NCI-H1436 treated with DMSO at 0.1 percent for 48 hours (cell line): ENCODE data around the gene CLSTN1.
"Not testable (repeated sequence)": the region's sequence is repeated elsewhere in the genome, so short reads cannot be mapped to it uniquely, and the experiment has no call there.

ENCODE experiments used
- DNase-seq: peaks from one replicate; lab custom pipeline; 2025; lab: John Stamatoyannopoulos, UW

Gene CLSTN1

GRCh38 chr1:9825093-9826074 is 1.6 kb upstream of the CLSTN1 start:
- no peak for DNase-seq

DNA sequence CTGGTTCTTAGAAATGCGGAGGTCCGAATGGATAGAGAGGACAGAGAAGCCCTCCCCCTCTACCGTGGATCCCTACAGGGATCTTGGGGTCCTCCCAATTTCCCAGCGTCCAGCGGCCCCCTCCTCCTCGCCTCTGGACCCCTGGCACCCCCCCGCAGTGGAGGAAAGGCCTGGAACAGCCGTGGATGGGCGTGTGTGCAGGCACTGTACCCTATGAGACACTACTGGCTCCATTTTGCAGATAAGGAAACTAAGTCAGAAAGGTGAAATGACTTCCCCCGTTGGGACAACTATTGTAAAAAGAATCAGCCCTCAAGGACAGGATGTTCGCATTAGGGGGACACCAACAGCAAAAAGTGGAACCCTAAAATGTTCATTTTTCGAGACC is 931 bp upstream of the CLSTN1 start:
- no peak for DNase-seq

DNA sequence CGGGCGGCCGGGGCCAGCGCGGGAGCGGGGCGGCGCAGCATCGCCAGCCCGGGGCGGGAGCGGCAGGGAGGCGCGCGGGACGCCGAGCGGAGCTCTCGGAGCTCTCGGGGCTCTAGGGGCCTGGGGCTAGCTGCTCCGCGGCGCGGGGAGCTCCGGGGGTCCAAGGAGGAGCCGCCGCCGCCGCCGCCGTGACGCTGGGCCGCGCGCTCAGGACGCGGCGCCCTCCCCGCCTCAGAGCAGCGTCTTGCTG is 147 bp downstream of the CLSTN1 start:
- no peak for DNase-seq

- DNase-seq: no peak
Observed at GRCh38 chr1:9822897-9823692, 670 bp downstream of the CLSTN1 start.

DNA sequence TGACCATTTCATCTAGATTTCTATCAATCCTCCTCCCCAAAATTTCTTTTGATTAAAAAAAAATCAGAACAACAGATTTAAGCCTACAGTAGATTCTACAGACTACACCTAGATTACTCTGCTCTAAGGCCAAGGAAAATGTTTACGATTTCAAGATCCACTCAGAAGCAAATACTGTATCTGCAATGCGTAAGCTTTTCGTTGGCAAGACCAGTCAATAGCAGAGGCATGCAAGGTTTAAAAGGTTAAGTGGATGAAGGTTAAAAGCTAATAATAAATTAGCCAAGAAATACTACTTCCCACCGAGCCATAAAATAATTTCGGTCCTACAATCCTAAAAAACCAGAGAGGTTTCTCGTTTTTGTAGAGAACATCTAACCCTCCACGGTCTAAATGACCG is 1.3 kb downstream of the CLSTN1 start:
- no peak for DNase-seq

- DNase-seq: no peak
Observed at GRCh38 chr1:9821710-9822109, 2.1 kb downstream of the CLSTN1 start.

- no peak for DNase-seq
Observed at GRCh38 chr1:9820521-9820920, 3.2 kb downstream of the CLSTN1 start.

- DNase-seq: no peak
Observed at GRCh38 chr1:9817734-9818133, 6.0 kb downstream of the CLSTN1 start.

DNA sequence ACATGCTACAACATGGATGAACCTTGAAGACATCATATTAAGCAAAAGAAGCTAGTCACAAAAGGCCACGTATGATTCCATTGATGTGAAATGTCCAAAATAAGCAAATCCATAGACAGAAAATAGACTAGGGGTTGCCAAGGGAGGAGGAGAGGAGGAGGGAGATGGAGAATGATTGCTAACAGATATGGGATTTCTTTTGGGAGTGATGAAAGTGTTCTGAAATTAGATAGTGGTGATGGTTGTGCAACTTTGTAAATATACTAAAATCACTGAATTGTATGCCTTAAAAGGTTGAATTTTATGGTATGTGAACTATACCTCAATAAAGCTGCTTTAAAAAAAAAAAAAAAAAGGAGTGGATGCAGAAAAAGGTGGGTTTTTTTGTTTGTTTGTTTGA is 7.6 kb downstream of the CLSTN1 start:
- DNase-seq: no peak

- DNase-seq: no peak
Observed at GRCh38 chr1:9815150-9815549, 8.6 kb downstream of the CLSTN1 start.

DNA sequence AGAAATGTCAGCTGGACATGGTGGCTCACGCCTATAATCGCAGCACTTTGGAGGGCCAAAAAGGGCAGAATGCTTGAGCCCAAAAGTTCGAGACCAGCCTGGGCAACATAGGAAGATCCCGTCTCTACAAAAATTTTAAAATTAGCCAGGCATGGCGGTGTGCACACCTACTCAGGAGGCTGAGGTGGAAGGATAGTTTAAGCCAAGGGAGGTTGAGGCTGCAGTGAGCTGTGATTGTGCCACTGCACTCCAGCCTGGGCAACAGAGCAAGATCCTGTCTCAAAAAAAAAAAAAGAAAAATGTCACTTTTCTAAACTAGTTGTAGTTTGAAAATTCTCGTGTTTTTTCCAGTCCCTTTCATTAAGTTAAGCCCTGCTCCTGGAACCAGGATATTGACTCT is 9.1 kb downstream of the CLSTN1 start:
- no peak for DNase-seq

- no peak for DNase-seq
Observed at GRCh38 chr1:9811239-9811966, 12.4 kb downstream of the CLSTN1 start.

DNA sequence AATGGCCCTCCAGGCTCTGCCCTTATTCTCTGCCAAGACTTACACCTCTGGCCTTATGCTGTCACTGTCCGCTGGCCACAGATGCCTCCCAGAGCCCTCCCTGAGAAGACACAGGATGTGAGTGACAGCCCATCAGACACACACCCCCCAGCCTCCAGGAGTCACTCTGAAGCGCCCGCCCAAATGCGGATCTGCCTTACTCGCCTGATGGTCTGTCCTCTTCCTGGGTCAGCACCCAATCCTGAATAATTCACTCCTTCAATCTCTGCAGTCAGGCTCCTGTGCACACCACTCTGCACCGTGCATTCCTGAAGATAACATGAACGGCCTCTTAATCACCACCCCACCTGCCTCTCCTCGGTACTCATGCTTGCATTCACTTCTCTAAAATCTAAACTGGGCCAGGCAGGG is 14.7 kb downstream of the CLSTN1 start:
- no peak for DNase-seq

DNA sequence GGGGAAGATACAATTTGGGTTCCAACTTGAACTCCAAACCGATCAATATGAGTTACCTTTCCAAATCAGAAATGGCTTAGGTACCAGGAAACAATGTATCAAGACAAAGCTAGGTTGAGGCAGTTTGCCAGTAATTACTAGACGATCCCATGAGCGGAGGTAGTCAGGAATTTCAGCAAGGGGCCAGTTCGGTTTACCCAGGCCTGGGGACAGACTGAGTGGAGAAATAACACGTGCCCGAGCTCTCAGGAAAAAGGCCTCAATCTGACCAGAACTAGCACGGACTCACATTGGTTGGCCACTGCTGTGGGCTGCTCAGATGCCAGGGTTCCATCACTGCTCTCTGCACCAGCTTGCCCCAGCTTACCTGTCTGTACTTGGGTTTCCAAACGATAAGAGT is 15.3 kb downstream of the CLSTN1 start:
- no peak for DNase-seq

GRCh38 chr1:9807541-9807940 is 16.2 kb downstream of the CLSTN1 start:
- DNase-seq: no peak

DNA sequence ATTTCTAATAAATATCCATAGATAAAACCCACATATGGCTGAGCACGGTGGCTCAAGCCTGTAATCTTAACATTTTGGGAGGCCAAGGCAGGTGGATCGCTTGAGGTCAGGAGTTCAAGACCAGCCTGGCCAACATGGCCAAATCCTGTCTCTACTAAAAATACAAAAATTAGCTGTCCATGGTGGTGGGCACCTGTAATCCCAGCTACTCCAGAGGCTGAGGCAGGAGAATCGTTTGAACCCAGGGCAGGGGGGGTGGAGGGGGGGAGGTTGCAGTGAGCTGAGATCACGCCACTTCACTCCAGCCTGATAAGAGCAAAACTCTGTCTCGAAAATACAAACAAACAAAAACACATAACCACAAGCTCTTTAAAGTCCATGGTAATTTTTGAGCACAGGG is 17.8 kb downstream of the CLSTN1 start:
- DNase-seq: not testable (repeated sequence)

DNA sequence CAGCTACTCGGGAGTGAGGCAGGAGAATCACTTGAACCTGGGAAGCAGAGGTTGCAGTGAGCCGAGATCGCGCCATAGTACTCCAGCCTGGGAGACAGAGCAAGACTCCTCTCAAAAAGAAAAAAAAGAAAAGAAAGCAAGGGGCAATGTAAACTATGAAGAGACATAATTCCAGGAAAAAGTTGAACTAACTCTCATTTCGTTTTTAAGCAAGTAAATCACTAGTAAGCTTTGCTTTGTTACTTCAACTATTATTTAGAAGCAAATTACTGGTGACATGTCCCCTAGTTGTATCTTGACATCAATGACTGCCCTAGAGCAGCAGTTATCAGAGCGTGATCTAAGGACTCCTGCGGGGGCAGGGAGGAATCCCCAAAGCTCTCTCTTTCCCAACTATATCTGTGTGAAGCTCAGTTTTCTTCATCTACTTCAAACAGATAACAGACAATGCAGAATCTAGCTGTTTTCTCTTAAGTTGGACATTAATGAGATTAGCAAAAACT is 18.7 kb downstream of the CLSTN1 start:
- DNase-seq: no peak

DNA sequence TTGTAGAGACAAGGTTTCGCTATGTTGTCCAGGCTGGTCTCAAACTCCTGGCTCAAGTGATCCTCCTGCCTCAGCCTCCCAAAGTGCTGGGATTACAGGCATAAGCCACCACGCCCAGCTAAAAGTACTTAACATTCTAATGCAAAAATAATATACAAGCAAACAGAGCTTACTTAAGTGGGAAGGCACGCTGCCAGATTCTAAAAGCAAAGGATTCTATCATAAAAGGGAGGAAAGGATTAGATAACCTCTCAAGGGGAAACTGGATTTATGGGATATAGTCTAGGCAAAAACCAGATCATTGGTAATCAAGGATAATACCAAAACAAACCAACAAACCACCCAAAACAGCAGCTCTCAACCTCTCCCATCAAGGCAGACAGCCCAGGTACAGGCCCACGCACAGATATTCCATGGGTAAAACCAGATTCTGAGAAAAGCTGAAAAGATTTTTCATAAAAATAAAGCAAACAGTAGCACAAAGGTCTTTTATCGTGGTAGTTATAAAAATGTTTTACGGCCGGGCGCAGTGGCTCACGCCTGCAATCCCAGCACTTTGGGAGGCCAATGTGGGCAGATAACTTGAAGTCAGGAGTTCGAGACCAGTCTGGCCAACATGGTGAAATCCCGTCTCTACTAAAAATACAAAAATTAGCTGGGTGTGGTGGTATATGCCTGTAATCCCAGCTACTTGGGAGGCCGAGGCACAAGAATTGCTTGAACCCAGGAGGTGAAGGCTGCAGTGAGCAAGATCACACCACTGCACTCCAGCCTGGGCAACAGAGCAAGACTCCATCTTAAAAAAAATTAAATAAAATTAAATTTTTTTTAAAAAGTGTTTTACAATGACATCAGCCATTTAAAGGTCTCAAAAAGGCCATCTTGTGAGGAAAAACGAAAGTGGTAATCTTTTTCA is 20.5 kb downstream of the CLSTN1 start:
- not testable (repeated sequence) for DNase-seq

- no peak for DNase-seq
Observed at GRCh38 chr1:9801909-9802308, 21.9 kb downstream of the CLSTN1 start.

GRCh38 chr1:9798236-9799130 is 25.3 kb downstream of the CLSTN1 start:
- no peak for DNase-seq
